TTC549 (cell line): ENCODE results near the gene KRTAP10-11.
"Not testable (repeated sequence)": the region's sequence is repeated elsewhere in the genome, so short reads cannot be mapped to it uniquely, and the experiment has no call there.

Experiments
- FAIRE-seq: peaks from 2 replicates; lab custom pipeline; 2012; peaks lifted over from hg19 to GRCh38; lab: Jason Lieb, UNC

The KRTAP10-11 gene

DNA sequence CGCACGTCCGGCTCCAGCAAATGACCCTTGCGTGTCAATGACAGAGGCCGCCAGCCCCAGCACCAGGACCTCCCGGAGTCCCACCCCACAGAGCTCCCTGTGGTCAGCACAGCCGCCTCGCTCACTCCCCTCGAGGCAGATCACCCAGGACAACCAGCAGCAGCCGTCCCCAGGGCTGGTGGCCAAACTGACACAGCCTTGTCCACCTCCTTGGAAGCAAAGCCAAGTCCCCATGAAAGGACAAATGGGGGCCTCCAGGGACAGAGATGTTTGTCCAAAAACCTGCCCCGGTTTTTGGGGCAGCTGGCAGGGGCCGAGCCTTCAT lies 6.9 kb upstream of the KRTAP10-11 start:
- no peak for FAIRE-seq

DNA sequence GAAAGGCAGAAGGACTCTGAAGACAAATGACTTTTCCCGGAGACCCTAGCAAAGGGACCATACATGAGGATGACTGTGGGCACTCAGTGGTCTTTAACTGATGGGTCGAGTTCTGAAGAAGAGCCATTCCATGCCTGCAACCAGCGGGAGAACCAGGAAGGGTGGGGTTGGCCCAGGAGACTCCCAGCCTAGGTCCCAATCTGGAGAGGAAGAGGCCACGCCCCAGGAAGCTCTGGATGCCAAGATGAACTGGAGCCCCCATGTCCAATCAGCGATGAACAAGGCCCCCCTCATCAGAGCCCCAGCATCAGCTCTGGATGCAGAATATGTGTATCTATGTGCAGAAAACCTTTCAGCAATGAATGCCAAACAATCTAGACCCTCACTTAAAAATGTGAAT lies 5.5 kb upstream of the KRTAP10-11 start:
- FAIRE-seq, result no peak

DNA sequence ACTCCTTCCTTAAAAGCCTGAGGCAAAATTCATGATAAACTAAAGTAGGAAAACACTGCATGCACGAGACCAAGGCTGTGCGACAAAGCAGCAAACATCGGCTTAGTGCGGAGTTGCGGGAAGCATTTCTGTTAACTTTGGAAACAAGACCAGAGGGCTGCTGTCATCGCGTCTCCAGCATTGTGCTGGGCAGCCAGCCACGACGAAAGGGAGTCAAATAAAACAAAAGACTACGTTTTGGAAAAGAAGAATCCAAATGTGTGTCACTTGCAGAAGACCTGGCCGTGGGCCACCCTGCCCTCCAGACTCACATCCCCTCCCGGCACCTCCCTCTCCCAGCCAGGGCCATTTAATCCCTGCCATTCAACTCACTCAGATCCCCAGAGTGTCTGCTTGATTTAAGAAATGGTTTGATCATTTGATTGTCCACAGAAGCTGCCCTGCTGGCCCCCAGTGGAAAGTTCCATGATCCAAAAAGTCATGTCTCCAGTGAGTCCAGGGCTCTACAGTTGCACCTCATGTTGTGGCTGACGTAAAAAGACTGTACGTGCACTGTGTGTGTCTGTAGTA lies 2.4 kb upstream of the KRTAP10-11 start:
- no peak for FAIRE-seq

DNA sequence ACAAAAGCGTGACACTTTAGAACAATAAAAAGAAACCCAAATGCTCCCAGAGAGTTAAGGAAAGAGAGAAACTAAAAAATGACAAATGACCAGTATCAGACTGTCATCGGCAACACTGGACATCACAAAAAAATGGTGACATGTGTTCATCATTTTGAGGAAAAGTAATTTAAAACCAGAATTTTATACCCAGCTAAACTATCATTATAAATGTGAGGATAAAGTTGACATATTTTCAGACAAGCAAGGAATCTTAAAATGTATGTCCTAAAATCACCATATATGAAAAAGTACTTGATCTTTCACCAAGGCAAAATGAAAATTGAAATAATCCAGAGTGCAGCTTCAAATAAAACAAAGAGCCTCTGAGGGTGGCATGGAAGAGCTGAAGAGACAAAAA lies 1.3 kb upstream of the KRTAP10-11 start:
- FAIRE-seq, result no peak

DNA sequence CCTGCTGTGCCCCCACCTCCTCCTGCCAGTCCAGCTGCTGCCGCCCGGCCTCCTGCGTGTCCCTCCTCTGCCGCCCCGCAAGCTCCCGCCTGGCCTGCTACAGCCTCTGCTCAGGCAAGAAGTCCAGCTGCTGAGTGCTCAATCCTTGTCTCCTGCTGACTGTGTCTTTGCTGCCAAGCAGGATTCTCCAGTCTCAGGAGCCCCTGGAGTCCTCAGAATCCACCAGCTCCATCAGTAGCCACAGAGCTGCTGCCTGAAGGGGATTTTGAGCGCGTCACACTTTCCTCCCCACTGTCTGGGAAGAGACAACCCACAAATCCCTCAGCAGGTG lies 973 bp downstream of the KRTAP10-11 start:
- FAIRE-seq, result no peak

DNA sequence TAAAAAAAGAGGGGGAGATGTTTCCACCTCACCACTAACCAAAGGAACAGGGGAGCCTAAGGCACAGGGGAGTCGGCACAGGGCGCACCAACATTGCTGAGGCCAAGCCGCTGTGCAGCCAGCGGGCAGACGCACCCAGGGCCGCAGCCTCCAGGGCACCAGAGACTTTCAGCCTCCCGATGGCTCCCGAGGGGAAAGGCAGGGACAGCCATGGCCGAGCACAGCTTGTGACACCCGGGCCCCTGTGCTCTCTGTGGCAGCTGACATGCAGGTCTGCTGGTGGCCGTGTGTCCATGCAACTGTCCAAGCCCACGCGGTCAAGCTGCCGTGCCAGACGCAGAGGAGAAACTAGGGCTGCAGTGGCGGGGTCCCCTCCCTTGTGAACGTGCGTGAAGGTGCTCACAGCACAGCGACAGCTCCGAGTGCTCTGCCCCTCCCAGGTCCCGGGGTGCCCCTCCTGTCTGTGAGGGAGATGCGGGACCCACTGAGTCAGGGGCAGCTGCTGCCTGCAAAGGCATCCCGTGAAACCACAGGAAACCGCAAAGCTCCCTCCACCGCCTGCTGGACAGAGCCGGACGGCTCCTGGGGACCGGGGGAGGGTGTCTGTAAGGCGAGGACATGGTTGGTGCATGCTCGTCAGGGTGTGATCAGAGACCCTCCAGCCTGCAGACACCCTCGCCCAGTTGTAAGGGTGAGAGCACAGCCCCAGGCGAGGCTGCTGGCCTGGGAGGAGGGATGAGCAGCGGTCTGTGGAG lies 2.5 kb downstream of the KRTAP10-11 start:
- FAIRE-seq, result no peak

DNA sequence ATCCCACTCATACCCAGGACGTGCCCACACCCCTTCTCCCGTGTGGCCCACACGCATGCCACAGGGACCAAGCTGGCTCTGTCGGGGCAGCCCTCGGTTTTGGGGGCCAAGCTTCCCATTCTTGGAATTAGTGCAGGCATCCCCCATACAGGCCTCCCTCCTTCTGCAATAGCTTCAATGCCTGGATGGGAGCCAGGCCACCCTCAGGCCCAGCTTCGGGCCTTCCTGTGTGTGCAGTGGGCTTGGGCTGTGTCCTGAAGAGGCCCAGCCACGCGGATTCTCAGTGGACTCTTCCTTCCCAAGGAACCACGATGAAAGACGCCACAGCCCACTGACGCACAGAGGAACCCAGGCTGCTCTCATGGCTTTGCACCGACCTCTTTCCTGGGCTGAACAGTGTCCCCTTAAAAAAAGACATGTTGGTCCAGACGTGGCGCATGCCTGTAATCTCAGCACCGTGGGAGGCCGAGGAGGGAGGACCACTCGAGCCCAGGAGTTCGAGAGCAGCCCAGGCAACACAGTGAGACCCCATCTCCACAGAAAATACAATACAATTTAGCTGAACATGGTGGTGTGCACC lies 3.4 kb downstream of the KRTAP10-11 start:
- FAIRE-seq, result no peak

DNA sequence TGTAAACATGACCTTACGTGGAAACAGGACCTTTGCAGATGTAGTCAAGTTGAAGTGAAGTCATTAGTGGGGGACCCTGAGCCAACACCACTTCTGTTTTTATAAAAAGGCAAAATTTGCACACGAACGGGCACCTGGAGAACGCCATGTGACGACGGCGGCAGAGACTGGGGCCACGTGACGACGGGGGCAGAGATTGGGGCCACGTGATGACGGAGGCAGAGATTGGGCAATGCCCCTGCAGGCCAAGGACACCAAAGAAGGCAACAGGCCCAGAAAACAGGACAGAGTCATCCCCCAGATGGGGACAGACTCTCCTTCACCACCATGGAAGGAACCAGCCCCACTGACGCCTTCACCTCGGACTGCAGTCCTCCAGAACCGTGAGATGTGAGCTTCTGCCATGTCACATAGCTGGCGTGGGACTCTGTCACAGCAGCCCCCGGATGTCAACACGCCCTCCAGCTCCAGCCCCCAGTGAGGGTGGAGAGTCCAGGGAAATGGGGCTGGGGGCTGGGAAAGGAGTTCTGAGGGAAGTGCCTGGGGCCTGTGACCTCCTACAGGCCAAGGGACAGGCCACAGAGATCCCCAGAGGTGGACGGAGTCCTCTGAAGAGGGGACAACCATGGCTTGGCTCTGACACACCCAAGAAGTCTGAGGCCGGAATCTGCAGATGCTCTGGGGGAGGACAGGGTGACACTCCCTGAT lies 4.2 kb downstream of the KRTAP10-11 start:
- FAIRE-seq, result no peak

DNA sequence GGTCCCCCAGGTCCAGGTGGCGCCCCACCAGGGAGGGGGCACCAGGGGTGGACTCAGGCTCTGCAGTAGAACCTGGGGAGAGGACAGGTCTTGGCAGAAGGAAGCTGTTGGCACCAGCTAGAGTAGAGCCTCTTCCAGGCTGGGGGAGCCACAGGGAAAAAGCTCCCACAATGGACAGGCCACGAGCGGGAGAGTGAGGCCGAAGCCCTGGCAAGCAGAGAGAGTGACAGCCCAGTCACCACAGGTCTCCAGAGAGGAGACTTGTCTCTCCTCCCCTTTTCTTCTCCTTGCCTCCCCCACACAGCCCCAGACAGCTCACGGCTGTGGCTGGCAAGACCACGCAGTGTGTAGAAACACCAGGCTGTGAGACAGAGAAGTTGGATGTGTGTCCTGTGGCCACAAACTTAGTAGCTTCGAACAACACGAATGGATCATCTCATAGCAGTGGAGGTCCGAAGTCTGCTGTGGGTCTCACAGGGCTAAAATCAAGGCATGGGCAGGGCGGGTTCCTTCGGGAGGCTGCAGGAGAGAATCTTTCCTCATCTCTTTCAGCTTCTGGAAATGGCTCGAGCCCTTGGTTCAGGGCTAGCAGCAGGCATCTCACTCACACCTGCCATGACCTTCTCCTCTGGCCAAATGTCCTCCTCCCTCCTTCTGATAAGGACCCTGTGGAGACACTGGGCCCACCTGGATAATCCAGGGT lies 4.9 kb downstream of the KRTAP10-11 start:
- no peak for FAIRE-seq

DNA sequence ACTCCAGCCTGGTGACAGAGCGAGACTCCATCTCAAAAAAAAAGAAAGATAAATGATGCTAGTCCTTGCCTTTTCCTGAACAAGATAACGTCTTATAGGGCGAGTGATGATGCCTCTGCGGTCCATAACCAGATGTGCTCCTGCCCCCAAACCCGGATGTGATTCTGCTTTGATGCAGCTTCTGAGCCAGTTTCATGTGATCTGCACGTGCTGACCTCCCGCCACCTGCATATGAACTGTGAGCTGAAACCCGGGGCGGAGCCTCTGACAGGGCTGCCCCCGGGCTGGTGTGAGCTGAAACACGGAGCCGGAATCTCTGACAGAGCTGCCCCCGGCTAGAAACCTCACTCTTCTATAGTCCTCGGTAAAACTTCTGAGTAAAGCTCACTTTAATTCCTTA lies 6.9 kb downstream of the KRTAP10-11 start:
- no peak for FAIRE-seq

DNA sequence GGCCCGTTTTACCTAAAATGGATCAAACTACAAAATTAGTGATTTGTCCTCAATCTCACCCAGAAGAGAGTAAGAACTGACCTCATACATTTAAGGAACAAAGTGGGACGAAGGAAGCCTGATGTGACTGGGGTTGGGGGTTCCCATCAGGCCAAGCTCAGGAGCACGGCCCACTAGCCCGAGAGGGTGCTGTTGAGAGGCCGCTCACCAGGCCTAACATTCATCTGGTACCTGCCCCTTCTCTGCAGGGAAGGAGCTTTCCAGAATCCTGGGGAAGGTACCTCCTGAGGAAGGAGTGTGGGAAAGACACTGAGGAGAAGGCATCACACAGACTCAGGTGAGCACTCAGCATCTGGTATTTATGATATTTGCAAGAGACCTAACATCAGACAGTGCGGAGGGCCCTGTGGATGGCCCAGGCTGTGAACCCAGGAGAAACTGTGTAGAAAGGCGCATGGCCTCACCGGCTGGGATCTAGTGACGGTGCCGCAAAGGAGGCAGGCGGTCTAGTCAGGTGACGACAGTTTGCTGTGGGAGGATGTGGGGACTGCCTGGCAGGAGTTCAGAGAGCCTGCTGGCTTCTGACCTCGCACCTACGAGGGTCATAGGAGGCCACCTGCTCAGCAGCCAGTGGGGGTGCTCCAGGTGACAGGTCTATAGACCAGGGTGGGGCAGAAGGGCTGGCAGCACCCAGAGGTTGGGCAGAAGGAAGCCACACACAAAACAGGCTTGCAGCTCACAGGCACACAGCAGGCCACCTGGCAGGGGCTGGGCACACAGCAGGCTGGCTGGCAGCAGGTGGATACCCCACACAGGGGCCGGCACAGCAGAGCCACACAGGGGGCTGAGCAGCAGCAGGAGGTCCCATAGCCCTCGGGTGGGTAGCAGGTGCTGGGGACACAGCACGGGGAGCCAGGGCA lies 7.7 kb downstream of the KRTAP10-11 start:
- no peak for FAIRE-seq

DNA sequence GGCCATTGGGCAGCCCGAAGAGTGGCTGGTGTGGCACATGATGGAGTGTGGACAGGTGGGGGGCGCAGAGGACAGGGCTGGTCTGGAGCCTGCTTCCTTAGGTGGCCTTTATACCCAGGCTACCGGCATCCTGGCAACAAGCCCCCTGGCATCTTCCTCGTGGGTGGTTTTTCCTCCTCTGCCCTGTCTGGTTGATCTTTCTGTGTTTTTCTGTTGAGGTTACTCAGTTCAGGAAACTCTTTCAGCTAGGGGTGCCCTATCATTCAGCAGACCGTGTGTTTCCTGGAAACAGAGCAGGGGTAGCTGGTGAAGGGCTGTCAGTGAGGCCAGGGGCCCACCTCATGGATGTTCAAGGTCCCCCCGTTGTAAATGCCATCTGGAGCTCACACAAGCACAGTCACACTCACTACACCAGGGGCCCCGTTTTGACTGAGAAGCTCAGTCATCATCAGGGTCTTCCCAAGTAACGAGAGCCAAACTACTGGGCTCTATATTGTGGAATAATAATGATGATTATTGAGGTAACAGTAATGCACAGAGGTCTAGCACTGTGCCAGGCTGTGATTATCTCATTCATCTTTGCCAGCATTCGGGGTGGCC lies 8.5 kb downstream of the KRTAP10-11 start, which contains the start of gene KRTAP12-4:
KRTAP12-4 (minus strand) TSS at position 84 of the 600 bp plus-strand sequence; CDS start at position 39, 45 bp downstream.
- no peak for FAIRE-seq

DNA sequence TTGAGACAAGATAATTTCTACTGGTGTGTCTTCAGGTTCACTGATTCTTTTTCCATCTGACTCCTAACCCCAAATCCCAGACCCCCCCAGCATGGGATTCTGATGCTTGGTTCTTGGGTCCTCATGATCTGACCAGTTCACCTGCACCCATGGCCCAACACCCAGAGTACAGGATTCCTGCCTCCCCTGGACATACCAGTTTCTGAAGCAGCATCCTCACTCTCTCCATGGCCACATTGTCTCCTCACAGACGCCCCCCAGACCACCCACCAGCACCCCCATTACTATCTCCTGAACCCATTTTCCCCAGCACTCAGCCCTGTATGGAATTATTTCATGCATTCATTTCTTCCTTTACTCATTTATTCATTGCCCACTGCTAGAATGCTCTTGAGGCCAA lies 10.7 kb downstream of the KRTAP10-11 start:
- FAIRE-seq, result no peak

DNA sequence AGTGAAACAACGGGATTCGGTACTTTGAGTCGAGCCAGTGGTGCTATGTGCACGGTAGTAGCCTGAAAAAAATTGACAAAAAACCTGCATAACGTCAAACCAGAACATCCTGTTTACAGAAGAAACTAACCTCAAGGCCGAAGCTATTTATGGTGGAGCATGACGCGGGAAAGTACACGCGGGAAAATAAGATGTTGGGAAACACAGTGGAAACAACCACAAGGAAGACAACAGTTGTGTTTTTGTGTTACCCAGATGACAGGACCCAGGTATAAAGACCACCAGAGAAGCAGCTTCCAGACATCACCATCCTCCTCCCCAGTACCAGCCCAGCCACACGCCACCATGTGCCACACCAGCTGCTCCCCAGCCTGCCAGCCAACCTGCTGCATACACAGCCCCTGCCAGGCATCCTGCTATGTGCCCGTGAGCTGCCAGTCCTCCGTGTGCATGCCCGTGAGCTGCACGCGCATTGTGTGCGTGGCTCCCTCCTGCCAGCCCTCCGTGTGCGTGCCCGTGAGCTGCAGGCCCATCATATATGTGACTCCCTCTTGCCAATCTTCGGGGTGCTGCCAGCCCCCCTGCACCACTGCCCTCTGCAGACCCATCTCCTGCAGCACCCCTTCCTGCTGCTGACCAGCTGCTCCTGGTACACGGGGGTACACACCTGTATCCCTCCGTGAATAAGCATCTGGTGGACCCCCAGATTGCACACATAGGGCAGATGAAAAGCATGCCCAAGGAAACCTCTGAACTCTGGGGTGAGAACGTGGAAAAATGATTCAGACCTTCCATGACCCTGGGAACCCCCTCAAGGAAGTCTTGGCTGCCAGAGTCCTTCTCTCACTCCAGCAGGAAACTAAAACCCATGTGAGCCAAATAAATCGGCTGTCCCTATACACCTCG lies 11.7 kb downstream of the KRTAP10-11 start, which contains the start of gene KRTAP12-3:
KRTAP12-3 (plus strand) TSS at position 298 of the 906 bp plus-strand sequence; CDS start at position 346, 48 bp downstream.
- FAIRE-seq, result no peak

DNA sequence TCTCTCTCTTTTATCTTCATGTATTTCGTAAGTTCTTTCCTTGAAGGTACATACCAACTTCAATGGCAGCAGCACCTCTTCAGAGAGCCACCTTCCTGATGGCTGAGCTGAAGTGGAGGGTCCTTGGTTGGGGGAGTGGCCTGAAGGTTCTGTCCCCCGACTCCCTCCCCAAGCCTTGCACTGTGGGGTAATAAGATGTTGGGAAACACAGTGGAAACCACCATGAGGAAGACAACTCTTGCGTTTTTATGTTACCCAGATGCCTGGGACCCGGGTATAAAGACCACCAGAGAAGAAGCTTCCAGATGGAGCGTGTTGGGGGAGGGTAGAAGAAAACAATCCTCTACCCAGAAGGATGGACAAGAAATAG lies 12.3 kb downstream of the KRTAP10-11 start:
- FAIRE-seq, result no peak

DNA sequence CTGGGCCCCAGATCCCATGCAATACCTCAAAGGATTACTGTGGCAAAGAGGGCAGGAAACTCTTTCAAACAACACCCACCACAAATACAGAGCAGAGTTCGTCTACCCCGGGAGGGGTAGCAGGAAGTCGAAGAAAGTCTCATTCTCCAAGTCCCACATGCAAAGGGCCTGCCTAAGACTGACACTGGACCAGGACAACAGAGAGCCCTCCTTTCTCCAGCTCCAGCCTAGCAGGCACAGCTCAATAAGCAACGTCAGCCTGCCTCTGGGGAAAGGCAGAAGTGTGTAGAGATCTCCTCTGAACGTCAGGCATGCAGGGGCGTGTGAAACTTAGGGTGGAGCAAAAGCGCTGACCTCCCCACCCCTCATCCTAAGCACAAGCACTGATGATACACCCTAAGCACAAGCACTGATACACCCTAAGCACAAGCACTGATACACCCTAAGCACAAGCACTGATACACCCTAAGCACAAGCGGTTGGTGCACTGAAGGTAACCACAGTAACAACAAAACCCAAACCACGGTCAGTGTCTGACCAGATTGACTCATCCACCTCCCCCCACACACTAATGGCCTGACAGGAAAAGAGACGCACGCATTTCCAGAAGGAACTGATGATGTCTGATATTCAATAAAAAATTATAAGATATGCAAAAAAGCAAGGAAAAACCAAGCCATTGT lies 12.8 kb downstream of the KRTAP10-11 start:
- no peak for FAIRE-seq

DNA sequence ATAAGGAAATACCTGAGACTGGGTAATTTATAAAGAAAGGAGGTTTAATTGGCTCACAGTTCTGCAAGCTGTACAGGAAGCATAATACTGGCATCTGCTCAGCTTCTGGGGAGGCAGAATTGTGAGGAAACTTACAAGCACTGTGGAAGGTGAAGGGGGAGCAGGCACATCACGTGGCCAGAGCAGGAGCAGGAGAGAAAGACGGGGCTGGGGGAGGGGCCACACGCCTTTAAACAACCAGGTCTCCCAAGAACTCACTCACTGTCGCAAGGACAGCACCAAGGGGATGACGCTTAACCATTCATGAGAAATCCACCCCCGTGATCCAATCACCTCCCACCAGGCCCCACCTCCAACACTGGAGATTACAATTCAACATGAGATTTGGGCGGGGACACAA lies 15.4 kb downstream of the KRTAP10-11 start:
- not testable (repeated sequence) for FAIRE-seq

DNA sequence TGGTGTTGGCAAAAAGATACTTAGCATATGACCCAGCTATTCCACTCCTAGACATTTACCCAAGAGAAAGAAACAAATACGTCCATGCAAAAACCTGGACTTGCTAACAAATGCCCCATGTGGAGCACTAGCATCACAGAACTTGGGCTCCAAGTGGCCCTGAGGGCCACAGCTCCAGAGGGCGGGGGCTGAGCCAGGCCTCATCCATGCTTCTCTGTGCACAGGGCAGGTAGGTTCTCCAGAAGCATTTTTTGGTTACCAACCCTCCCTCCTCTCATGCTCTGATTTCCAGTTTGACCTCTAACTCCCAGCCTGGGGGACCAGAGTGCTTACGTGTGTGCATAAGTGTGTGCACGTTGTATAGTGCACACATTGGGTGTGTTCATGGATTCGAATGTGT lies 18.5 kb downstream of the KRTAP10-11 start:
- FAIRE-seq, result no peak
